Activated gamma-delta T cell treated with Interleukin-2 at 50 U/mL for 16 hours (primary cell): ENCODE data around the gene LCP1.

Experiments
- DNase-seq: peaks from one replicate; pipeline ENCODE4 v3.0.0-alpha.2; 2020

LCP1 gene

DNA sequence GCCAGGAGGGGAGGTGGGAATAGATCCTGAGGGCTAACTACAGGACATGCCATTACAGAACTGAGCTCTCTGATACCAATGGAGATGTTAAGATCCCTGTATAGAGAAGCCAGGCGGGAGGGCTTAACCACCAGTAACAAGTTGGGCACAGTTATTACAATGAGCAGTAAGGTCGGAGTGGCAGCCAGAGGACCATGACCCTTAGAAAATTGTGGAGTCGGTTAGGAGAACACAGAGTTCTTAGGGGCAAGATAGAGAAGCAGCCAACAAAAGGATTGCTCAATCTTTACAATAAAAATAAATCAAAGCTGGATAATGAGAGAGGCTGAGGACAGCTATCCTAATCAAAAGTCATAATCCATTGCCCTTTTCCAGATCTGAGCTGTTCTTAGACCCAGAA, 87.5 kb downstream of the LCP1 start:
- no peak for DNase-seq

DNA sequence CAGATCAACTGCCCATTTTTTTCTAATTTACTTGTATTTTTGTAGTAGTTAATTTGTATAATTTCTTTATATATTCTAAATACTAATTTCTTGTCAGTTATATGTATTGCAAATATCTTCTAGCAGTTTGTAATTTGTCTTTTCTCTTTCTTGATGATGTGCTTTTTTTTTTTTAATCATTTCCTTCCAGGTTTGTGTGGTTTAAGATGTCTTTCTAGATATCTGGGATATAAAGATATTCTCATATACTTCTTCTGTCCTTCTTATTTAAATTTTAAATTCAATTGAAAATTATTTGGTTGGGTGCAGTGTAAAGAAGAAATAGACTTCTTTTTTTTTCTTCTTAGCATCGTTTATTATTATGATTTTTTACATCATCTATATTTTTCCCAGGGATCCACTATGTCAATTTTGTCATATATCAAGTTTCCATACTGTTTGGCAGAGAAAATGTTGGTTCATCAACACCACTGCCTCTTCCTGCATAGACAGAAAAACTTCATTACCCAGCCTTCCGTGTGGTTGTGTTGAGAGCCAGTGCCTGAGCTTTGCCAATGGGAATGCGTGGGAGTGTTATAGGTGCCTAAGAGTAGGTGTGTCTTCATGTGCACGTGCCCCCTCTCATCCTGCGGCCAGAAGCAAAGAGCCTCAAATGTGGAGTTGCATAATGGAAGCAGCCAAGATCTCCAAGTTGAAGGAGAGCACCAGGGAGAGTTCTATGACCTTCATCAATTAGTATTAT, 93.0 kb downstream of the LCP1 start:
- no peak for DNase-seq

DNA sequence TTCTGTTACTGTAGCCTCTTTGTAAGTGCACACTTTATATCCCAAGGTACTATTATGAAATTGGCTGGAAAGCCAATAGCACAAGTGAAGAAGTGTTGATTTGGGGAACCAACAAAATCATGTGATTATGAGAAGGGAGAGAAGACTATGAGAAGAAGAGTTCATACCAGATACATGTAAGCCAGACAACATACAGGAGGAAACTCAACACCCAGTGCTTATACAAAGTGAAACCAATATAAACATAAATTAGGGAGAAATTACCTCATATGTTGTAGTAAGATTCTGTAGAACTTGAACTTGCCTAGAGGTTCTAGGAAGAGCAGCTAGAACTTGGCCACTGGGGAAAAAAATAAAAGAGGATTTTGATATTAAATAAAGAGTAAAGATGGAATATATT, 94.5 kb downstream of the LCP1 start:
- no peak for DNase-seq

DNA sequence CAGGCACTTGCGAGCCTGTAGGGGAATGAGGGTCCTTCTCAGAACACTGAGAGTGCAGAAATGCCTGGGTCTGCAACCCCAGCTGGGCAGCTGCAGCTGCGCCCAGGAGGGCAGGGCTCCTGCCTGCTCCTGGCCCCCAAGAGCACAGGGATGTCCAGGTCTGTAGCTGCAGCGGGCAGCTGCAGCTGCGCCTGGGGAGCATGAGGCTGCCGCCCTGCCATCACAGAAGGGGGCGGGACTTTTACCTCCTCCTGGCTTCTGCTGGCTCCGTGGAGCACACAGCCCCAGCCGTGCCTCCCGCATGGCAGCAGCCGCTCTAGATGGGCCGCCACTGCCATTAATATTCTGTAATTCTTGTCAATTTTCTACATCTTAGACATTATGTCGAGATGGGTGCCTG, 95.0 kb downstream of the LCP1 start:
- no peak for DNase-seq

DNA sequence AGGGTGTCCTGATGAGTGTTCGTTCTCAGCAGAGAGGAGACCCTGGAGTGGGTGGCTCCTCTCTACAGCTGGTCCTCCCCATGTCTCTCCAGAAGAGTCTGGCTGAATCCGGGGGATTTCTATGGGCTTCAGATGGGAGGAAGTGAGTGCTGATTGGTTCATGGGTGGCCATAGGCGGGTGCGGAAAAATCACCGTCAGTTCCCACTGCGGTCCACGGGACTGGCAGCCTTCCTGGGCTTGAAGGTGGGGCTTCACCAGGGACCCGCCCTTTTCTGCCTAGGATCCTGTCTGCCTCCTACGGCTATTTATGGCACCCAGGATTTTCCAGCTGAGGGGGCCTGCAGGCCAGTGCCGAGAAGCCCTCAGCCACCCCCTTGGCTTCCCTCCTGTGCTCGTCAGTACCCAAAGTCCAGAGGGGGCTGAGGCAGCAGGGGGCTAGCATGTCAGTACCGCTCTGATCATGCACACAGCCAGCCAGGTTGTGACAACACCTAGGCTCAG, 95.5 kb downstream of the LCP1 start:
- DNase-seq = no peak

DNA sequence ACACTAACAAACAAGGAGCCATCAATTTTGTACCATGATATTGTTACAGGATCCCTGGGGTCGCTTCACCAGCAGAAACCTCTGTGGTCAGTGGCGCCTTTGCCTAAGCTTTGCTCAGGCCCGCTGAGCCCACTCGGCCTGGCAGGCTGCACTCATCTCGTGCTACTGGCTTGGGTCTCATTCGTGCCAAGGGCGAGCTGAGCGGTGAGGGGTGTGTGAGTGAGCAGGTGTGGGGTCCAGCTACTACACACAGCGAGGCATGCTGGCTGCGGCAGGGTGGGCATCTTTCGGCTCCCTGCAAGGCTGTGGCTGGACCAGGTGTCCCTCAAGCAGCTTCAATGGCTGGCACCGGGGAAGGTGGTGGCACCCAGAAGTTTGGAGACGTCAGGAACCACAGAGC, 96.2 kb downstream of the LCP1 start:
- DNase-seq = no peak

DNA sequence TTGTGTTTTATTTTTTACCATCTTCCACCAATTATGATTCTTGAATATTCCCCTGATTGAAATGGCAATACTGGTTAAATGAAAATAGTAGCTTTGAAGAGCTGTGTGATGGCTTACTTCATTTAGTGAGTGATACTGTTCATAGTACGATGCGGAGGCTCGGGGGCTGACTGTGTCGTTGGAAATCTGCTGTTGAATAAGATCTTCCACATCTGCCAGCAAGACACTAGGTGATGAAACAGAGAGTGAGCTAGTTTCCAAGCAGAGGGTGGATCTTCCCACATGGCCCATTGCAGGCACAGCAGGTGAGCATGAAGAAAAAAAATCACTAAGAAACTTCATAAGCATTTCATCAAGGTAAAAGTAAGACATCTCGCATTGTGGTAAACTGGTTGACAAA, 99.7 kb downstream of the LCP1 start:
- DNase-seq = no peak

DNA sequence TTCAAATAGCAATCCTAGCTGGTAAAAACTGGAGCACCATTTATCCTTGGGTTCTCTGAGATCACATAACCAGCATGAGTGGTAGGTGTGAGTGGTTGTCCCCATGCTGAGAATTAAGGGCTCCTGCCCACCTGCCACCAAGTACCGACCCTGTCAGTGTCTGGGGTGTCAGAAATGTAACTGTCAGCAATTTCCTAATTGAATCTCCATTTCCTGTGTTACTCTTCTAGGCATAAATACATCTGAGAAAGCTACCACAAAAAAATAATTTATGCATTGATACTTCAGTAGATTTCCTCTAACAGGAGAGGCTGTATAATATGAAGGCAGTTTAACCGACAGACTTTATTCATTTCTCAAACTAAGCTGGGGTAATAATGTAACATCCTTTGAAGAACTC, 102.2 kb downstream of the LCP1 start:
- DNase-seq = no peak

DNA sequence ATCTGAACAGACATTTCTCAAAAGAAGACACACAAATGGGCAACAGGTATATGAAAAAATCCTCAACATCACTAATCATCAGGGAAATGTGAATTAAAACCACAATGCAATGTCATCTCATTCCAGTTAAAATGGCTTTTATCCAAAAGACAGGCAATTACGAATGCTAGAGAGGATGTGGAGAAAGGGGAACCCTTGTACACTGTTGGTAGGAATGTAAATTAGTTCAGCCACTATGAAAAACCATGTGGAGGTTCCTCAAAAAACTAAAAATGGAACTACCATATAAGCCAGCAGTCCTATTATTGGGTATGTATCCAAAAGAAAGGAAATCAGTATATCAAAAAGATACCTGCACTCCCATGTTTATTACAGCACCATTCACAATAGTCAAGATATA, 104.7 kb downstream of the LCP1 start:
- DNase-seq = no peak

DNA sequence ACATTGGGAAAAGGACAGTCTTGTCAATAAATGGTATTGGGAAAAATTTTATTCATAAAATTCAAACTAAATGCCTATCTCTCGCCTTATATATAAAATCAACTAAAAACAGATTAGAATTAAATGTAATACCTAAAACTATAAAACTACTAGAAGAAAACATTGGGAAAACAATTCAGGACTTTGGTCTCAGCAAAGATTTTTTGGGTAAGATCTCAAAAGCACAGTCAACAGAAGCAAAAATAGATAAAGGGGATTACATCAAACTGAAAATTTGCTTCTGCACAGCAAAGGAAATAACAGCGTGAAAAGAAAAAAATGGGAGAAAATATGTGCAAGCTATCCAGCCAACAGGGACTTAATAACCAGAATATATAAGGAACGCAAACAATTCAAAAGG, 105.2 kb downstream of the LCP1 start:
- no peak for DNase-seq
